ENCODE data around the gene PPP4R3B. TPM values are rescaled to one million over a fixed set of nuclear protein-coding genes. Genes with fewer than 3 reads are reported as not detected.
"Not testable (repeated sequence)": the region's sequence is repeated elsewhere in the genome, so short reads cannot be mapped to it uniquely, and the experiment has no call there.

Gene PPP4R3B
- total RNA-seq, 1 experiment from 2014 or later, result 84.5 TPM

GRCh38 chr2:55598056-55598795, 19.2 kb downstream of the PPP4R3B start:
- DNase-seq (ENCODE audit: extremely low read depth, low read depth), result no peak

GRCh38 chr2:55596795-55597194, 20.6 kb downstream of the PPP4R3B start:
- DNase-seq (ENCODE audit: extremely low read depth, low read depth), result not testable (repeated sequence)

DNA sequence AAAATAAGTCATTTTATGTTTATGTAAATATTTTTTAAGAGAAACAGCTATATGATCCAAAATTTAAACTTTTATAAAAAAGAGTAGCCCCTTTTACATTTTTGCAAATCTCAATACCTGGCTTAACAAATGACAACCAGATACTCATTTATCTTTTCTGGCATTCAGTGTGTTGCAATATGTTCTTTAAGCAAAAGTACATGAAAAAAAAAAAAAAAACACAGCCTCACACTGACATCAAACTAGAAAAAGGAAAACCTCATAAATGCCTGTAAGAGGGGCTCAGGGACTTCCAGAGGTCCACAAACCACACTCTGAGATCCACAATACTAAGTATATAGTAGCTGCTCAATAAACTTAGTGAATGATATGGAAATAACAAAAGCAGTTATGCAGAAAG, 21.9 kb downstream of the PPP4R3B start:
- DNase-seq (ENCODE audit: extremely low read depth, low read depth), result no peak

DNA sequence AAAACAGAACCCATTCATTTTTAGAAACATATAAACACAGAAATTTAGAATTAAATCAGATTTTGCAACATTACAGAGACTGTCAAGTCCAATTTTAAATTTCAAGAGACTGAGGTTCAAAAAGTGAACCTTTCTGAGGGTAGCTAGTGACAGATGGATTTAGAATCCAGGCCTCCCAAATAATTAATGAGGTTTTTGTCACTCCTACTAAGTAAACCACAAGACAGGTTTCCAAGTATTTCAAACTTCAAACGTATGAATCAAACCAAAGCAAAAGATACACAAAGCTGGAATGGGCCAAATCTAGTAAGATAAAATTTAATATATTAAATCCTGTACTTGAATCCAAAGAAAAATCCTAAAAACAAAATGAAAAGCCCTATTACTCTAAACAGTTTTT, 25.3 kb downstream of the PPP4R3B start:
- no peak for DNase-seq (ENCODE audit: extremely low read depth, low read depth)

DNA sequence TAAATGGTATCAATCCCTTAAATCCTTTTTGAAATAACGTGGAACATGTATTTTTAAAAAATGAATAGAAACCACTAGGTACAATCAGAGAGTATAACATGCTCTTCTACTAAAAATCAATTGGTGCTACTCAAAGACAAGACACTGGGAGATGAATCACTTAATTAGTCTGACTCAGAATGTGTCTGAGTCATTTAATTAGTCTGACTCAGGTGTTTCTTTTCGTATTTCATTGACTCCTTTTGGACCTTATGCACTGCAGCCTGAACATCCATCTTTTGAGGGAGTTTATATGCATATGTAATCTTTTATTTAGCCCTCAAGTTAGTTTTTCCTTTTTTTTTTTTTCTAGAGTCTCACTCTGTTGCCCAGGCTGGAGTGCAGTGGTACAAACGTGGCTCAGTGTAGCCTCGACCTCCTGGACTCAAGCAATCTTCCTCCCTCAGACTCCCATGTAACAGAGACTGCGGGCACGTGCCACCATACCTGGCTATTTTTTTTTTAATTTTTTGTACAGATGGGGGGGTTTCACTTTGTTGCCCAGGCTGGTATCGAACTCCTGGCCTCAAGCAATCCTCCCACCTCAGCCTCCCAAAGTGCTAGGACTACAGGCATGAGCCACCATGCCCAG, 26.5 kb downstream of the PPP4R3B start:
- peak; percentile 22 for DNase-seq (ENCODE audit: extremely low read depth, low read depth)

GRCh38 chr2:55585451-55586080, 31.9 kb downstream of the PPP4R3B start:
- DNase-seq (ENCODE audit: extremely low read depth, low read depth), result no peak

DNA sequence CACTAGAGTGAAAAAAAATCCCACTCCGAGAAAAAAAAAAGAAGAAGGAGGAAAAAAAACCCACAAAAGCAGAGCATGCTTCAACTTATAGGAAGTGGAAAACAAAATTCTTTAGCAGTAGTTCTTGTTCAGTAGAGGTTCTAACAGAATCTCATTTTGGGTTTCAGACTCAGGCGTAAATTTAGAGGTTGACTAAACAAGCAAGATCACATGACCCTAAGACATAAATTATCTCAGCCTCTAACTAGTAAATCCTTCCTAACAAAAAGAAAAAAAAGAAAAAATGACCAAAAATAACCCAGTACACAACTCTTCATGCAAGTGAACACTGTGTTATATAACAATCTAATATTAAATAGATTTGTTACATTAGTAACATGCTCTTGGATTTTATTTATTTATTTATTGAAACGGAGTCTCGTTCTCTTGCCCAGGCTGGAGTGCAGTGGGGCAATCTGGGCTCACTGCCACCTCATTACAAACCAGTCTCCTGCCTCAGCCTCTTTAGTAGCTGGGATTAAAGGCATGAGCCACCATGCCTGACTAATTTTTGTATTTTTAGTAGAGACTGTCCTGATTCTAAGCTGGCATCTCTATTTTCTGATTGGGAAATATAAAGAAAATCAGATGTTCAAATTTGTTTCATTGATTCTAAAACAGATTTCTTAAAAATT, 35.4 kb downstream of the PPP4R3B start:
- DNase-seq (ENCODE audit: extremely low read depth, low read depth), result no peak

DNA sequence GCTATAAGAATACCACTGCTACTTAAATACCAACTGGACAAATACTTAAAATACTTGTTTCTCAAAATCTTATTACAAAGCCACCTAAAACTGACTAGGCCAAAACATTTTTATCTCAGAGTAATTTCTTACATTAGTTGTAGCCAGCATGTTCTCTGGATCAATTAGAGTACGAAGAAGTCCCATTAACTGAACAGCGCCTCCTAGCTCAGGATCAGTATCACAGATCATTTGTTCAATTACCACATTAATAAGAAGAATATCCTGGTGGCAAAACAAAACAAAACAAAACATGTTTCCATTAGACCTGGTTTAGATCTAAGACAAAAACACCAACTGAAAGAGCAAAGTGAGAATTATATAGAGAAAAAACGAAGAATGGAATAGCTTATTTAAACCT, 36.0 kb downstream of the PPP4R3B start:
- DNase-seq (ENCODE audit: extremely low read depth, low read depth), result peak; percentile 25

DNA sequence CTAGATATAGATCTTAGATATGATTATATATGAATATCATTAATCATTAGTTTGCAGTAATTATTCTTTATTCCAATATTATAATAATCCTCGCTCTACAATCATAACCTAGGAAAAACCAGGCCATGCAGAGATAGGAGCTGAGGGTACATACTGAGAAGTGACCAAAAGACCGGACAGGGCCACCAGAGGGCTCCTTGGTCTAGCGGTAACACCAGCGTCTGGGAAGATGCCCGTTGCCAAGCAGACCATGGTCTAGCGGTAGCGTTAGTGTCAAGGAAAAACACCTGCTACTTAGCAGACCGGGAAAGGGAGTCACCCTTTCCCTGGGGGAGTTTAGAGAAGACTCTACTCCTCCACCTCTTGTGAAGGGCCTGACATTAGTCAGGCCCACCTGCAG, 48.4 kb downstream of the PPP4R3B start:
- not testable (repeated sequence) for DNase-seq (ENCODE audit: extremely low read depth, low read depth)

- no peak for DNase-seq (ENCODE audit: extremely low read depth, low read depth)
Measured at GRCh38 chr2:55567298-55567697, 50.1 kb downstream of the PPP4R3B start.

GRCh38 chr2:55565613-55566012, 51.8 kb downstream of the PPP4R3B start:
- no peak for DNase-seq (ENCODE audit: extremely low read depth, low read depth)

GRCh38 chr2:55560855-55561254, 56.6 kb downstream of the PPP4R3B start:
- no peak for DNase-seq (ENCODE audit: extremely low read depth, low read depth)

GRCh38 chr2:55556809-55557208, 60.6 kb downstream of the PPP4R3B start:
- DNase-seq (ENCODE audit: extremely low read depth, low read depth), result no peak

GRCh38 chr2:55555977-55556376, 61.4 kb downstream of the PPP4R3B start:
- DNase-seq (ENCODE audit: extremely low read depth, low read depth), result no peak

DNA sequence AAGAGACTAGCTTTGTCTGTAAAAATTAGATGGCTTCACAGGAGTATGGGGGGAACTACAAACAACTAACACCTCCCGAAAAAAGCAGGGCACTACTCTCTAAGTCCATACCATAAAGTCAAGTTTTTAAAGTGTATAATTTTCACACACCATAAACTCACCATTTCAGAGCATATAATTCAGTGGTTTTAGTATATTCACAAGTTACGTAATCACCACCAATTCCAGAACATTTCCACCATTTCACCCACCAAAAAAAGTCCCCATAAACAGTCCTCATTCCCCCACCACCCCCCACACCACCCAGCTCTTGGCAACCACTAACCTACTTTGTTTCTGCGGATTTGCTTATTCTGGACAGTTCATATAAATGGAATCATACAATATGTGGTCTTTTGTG, 64.1 kb downstream of the PPP4R3B start:
- no peak for DNase-seq (ENCODE audit: extremely low read depth, low read depth)

DNA sequence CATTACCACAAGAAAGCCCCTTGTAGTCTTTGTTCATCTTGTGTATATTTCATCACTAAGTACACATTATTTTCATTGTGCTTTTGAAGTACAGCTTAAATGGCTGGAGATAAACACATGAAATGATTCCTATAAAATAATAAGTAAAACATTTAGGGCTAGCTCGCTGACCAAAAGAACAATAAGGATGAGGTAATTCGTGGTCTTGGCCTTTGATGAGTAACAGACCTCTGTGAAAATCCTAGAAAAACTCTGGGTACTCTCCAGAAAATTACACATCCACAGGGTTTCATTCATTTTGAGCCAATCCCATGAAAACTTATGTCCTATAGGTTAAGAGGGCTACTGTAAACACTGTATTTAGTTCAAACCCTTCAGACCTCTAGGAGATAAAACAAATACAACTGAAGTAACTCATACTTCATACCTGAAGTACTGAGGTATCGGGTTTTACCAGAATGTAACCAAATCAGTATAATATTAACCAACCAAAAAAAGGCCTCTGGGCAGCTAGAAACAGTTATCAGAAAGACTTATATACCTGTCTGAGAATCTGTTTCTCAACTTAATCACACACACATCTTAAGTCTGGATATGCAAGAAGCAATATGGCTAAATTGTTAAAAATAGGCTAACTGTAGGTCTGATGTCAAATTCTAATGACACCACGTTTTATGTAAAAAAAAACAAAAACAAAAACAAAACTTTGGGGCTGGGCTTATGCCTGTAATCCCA, 66.9 kb downstream of the PPP4R3B start:
- no peak for DNase-seq (ENCODE audit: extremely low read depth, low read depth)

DNA sequence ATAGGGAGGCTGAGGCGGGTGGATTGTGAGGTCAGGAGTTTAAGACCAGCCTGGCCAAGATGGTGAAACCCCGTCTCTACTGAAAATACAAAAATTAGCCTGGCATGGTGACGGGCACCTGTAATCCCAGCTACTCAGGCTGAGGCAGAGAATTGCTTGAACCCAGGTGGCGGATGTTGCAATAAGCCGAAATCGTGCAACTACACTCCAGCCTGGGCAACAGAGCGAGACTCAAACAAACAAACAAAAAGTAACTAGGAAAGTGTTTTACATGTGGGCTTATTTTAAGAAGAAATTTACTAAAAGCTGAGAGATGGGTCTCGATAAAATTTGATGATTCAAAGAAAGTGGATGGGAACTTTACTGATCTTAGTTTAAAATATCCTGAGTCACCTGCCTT, 69.7 kb downstream of the PPP4R3B start:
- not testable (repeated sequence) for DNase-seq (ENCODE audit: extremely low read depth, low read depth)

DNA sequence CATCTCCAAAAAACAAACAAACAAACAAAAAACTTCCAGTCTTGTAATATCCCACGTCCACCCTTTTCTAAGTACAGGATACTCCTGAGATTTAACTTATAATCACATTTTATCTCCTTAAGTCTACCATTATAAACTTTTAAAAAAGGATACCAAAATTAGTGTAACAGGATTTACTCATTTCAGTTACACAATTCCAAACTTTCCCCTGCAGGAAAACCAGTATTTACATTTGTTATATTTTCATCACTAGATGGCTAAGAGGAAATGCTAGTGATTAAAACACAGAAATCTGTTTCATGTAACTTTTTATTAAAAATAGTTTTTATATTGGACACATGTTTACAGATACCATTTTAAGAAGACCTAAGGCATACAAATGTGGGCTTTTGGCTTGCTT, 70.4 kb downstream of the PPP4R3B start:
- no peak for DNase-seq (ENCODE audit: extremely low read depth, low read depth)

DNA sequence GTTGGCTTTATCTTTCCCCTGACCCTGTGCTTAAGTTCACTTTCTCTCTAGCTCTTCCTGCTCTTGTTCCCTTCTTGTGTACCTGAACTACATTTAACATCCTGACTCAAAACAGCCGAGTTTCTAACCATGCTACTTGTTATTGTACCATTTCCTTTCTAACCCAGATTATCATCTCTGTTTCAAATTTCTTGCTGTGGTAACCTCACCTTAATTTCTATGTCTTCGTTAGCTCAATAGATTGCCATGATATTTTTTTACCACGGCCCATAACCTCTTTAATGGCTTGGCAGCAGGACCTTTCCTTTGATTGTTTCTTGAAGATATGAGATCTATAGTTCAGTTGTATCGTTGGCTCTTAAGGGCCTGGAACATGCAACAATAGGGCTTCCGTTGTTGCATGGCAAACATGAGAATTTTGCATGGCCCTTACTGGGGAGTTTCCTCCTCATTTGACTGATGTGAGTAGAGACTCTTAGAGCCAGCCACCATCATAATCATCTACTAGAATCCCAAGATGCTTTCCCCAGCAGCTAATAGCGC, 86.8 kb downstream of the PPP4R3B start:
- DNase-seq (ENCODE audit: extremely low read depth, low read depth), result no peak

GRCh38 chr2:55526174-55526573, 91.2 kb downstream of the PPP4R3B start:
- DNase-seq (ENCODE audit: extremely low read depth, low read depth), result no peak
